ENCODE results near the gene ELAVL1.
"Not testable (repeated sequence)": the region's sequence is repeated elsewhere in the genome, so short reads cannot be mapped to it uniquely, and the experiment has no call there.

The ELAVL1 gene

GRCh38 chr19:8005534-8006256, at the start of gene ELAVL1:
TSS of gene ELAVL1 (minus strand) at chr19:8005641. CDS start at chr19:7991815, 13,826 bp downstream.
- peak; percentile 73 for DNase-seq

- DNase-seq: no peak
These were observed 48.7 kb upstream of the ELAVL1 start for GRCh38 chr19:8054169-8054568.

- DNase-seq: no peak
These were observed 47.0 kb upstream of the ELAVL1 start, which contains the start of gene CCL25 for GRCh38 chr19:8052464-8052859. TSS of gene CCL25 (plus strand) at chr19:8052760. CDS start at chr19:8053050, 290 bp downstream.

DNA sequence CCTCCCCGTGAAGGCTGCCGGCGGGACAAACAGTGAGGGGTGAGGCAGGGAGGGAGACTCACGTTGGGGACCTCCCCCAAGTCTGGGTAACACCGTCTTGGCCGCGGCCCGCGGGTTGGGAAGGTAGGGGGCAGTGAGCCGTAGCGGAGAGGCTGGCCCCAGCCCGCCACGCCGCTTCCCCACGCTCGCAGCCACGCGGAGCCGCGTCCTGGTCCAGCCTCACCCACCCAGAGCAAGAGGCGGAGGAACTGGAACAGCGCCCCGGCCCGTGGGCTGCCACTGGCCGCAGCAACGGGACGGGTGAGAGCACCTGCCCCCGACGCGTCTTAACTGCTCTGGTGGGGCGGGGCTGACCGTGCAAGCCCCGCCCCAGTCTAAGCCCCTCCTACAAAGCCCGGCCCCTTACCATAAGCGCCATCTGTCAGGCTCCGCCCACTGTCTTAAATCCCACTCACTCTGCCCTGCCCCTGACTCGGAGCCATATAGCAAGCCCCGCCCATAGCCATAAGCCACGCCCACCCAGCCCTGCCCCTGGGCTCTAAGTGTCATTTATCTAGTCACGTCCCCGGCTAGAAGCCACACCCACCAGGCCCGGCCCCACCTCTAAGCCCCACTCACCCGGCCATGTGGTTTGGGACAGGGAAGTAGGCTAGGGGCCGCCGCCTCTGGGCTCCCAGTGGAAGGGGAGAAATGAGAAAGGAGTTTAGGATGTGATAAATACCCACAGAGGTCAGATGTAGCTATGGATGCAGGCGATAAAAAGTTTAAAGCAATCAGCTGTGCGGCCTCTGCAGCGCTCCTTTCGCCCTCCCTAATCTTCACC, 45.0 kb upstream of the ELAVL1 start:
- peak; percentile 8 for DNase-seq

- no peak for DNase-seq
These were observed 41.2 kb upstream of the ELAVL1 start for GRCh38 chr19:8046569-8047165.

GRCh38 chr19:8045872-8046568, 40.6 kb upstream of the ELAVL1 start:
- no peak for DNase-seq

GRCh38 chr19:8044018-8044417, 38.6 kb upstream of the ELAVL1 start:
- no peak for DNase-seq

GRCh38 chr19:8042900-8043299, 37.5 kb upstream of the ELAVL1 start:
- DNase-seq: no peak

DNA sequence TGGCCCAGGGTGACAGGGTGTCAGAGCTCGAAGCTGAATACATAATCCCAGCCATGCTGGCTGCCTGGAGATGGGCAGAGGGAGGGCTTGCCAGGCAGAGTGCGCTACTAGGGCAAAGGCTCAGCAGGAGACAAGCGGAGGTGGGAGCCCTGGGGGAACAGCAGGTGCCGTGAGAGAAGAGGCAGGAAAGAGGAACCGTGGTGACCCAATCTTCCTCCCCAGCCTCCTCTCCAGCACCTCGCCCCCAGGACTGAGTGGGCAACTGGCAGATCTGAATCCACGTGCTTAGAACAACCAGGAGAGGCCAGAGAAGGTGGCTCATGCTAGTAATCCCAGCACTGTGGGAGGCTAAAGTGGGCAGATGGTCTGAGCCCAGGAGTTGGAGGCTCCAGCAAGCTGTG, 36.1 kb upstream of the ELAVL1 start:
- no peak for DNase-seq

DNA sequence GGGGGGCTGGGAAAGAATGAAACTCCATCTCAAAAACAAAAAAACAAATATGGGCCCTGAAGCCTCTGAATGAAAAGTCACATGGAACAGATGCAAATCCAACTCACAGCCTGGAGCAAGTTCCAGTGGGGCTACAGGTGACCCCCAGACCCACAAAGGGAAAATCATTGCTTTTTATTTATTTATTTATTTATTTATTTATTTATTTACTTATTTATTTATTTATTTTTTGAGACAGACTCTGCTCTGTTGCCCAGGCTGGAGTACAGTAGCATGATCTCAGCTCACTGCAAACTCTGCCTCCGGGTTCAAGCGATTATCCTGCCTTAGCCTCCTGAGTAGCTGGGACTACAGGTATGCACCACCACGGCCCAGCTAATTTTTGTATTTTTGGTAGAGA, 33.8 kb upstream of the ELAVL1 start:
- no peak for DNase-seq

DNA sequence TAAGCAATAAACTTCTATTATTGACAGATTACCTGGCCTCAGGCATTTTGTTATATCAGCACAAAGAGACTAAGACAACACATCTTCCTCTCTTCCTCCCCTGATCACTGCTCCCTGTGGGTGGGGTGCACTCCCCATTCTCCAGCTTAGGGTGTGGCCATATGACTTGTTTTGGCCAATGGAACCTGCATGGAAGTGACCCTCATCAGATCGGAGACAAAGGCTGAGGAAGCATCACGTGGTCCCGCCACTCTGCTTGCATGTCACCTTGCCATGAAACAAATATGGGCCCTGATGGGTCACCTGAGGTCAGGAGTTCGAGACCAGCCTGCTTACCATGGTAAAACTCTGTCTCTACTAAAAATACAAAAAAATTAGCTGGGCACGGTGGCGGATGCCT, 33.4 kb upstream of the ELAVL1 start:
- no peak for DNase-seq

DNA sequence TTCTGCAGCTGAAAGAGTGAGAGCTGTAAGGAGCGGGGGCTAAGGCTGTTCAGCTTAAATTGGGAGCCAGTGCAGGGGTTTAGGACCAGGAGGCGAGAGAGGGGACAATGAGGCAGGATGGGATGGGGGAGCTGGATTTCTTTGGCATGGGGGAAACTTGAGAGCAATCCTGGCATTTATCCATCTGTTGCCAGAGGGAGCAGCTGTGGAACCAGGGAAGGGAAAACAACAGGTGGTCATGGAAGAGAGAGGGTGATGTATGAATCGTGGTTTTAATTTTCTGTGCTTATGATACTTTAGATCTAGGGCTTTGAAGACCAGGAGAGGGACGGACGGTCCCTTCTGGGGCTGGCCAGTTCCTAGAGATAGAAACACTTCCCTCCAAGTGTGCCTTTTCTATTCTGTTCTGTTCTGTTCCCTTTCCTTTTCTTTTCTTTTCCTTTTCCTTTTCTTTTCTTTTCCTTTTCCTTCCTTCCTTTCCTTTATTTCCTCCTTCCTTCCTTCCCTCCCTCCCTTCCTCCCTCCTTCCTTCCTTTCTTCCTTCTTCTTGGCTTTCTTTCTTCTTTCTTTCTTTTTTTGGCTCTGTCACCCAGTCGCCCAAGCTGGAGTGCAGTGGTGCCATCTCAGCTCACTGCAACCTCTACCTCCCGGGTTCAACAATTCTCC, 31.1 kb upstream of the ELAVL1 start:
- DNase-seq: no peak

GRCh38 chr19:8034178-8034525, 28.7 kb upstream of the ELAVL1 start:
- DNase-seq: no peak

GRCh38 chr19:8033287-8034177, 28.1 kb upstream of the ELAVL1 start:
- not testable (repeated sequence) for DNase-seq

DNA sequence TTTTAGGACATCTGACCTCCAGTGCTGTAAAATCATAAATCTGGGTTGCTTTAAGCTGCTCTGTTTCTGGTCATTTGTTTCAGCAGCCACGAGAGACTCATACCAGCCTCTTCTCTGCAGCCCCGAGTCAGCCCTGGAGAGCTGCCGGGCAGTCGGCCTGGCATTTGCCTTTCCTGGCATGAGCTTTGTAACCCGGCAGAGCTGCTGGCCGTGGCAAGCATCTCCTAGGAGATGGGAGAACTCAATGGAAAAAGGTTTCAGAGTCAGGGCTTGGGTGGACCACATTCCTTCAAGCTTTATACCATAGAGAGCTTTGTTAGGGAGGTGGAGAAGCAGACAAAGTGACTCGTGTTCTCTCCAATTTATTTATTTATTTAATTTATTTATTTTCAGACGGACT, 25.5 kb upstream of the ELAVL1 start:
- no peak for DNase-seq

DNA sequence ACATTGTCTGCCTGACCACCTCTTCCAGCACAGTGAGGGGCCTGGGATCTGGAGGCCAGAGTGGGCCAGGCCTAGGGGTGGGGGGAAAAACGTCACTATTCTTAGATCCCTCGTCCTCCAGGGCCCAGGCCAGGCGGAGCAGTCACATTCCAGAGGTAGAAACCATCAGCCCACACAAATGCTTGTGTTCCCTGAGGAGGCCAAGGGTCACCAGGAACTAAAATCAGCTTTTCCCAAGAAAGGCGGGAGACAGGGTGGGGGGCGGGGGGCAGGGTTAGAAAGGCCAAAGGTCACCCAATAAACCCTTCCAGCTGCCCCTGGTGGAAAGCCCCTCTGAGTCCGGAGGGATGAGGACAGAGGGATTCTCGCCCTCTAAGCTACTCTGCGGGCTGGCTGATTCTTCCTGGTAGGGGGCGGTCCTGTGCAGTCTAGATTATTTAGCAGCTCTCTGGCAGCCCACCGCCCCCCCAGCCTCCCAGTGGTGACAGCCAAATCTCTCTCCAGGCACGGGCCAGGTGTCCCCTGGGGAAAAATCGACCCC, 23.6 kb upstream of the ELAVL1 start:
- DNase-seq: no peak

- no peak for DNase-seq
These were observed 19.9 kb upstream of the ELAVL1 start for GRCh38 chr19:8025316-8025715.

- not testable (repeated sequence) for DNase-seq
These were observed 18.8 kb upstream of the ELAVL1 start for GRCh38 chr19:8024256-8024655.

DNA sequence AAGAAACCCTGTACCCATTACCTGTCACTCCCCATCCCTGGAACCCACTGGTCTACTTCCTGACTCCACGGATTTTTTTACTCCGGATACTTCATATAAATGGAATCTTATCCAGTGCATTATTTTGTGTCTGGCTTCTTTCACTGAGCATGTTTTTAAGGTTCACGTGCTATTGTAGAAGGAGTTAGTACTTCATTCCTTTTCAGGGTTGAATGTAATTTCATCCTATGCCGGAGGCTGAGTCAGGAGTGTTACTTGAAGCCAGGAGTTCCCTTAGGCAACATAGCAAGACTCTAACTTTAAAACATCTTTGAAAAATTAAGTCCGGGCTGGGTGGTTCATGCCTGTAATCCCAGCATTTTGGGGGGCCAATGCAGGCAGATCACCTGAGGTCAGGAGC, 17.9 kb upstream of the ELAVL1 start:
- no peak for DNase-seq

- no peak for DNase-seq
These were observed 16.8 kb upstream of the ELAVL1 start for GRCh38 chr19:8022275-8022674.

DNA sequence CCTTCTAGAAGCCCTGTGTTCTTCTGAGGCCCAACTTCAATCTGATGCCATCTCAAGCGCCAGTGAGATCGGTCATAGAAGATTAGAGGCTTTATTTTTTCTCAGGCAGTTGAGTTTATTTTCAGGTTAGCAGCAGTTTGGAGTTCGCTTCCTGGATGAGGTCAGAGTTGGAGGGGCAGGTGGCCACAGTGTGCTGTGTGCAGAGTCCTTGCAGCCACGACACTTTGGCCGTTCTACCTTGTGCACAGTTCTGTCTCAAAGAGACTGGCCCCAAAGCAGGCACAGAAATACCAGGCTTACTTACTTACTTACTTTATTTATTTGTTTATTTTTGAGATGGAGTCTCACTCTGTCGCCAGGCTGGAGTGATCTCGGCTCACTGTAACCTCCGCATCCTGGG, 15.9 kb upstream of the ELAVL1 start:
- no peak for DNase-seq

All from NCI-H446 treated with DMSO at 0.1 percent for 48 hours (cell line).